SK-N-SH treated with all-trans-retinoic acid at 6 μM for 48 hours (cell line): ENCODE results near the gene ADAM22.

Experiments used
- ATAC-seq: fragments of 200-7000 bp; cut with Tn5 transposase; 3 replicates; pipeline ENCODE4 v1.9.1; 2020; ENCODE audit warnings: mild to moderate bottlenecking, moderate library complexity
- ARNTL ChIP-seq: fragments of 450-650 bp; formaldehyde crosslinking; IDR thresholded peaks from 2 replicates; pipeline ENCODE4 v1.5.0; 2020; ENCODE audit warnings: low read depth, mild to moderate bottlenecking, moderate library complexity, borderline replicate concordance
- BACH2 ChIP-seq: fragments of 250-450 bp; sonication (Bioruptor Pico); IDR thresholded peaks from 2 replicates; pipeline ENCODE4 v1.9.0; 2021; ENCODE audit warnings: mild to moderate bottlenecking, borderline replicate concordance
- CSDC2 ChIP-seq: fragments of 250-450 bp; sonication (Bioruptor Pico); IDR thresholded peaks from 2 replicates; pipeline ENCODE4 v1.5.0; 2020; ENCODE audit warnings: mild to moderate bottlenecking, moderate library complexity
- ESRRG ChIP-seq: fragments of 250-450 bp; sonication (Bioruptor Pico); IDR thresholded peaks from 2 replicates; pipeline ENCODE4 v1.6.1; 2021; ENCODE audit warnings: mild to moderate bottlenecking
- GLIS3 ChIP-seq: fragments of 250-450 bp; sonication (Bioruptor Pico); IDR thresholded peaks from 2 replicates; pipeline ENCODE4 v1.5.0; 2020; ENCODE audit warnings: mild to moderate bottlenecking, moderate library complexity
- ISL1 ChIP-seq: fragments of 250-450 bp; sonication (Bioruptor Pico); IDR thresholded peaks from 2 replicates; pipeline ENCODE4 v2.1.2; 2022; ENCODE audit warnings: mild to moderate bottlenecking, moderate library complexity
- OSR1 ChIP-seq: fragments of 250-450 bp; sonication (Bioruptor Pico); IDR thresholded peaks from 2 replicates; pipeline ENCODE4 v1.8.0; 2022; ENCODE audit warnings: moderate library complexity, mild to moderate bottlenecking, inconsistent platforms
- PPARA ChIP-seq: fragments of 250-450 bp; sonication (Bioruptor Pico); IDR thresholded peaks from 2 replicates; pipeline ENCODE4 v1.5.0; 2020; ENCODE audit warnings: mild to moderate bottlenecking, borderline replicate concordance
- RARB ChIP-seq: fragments of 250-450 bp; sonication (Bioruptor Pico); IDR thresholded peaks from 2 replicates; pipeline ENCODE4 v1.8.0; 2021; ENCODE audit warnings: mild to moderate bottlenecking, moderate library complexity
- SNAI2 ChIP-seq: fragments of 250-450 bp; sonication (Bioruptor Pico); IDR thresholded peaks from 2 replicates; pipeline ENCODE4 v1.5.0; 2020; ENCODE audit warnings: mild to moderate bottlenecking, moderate library complexity
- ZC3H10 ChIP-seq: fragments of 250-450 bp; sonication (Bioruptor Pico); IDR thresholded peaks from 2 replicates; pipeline ENCODE4 v1.5.1; 2021; ENCODE audit warnings: mild to moderate bottlenecking, moderate library complexity
- ZFP3 ChIP-seq: fragments of 250-450 bp; sonication (Bioruptor Pico); IDR thresholded peaks from 2 replicates; pipeline ENCODE4 v1.5.0; 2020; ENCODE audit warnings: mild to moderate bottlenecking, moderate library complexity
- ZFP30 ChIP-seq: fragments of 450-650 bp; formaldehyde crosslinking; IDR thresholded peaks from 2 replicates; pipeline ENCODE4 v1.5.0; 2022; ENCODE audit warnings: mild to moderate bottlenecking, moderate library complexity
- ZNF565 ChIP-seq: fragments of 450-650 bp; formaldehyde crosslinking; conservative IDR thresholded peaks from 2 replicates; pipeline ENCODE4 v1.5.0; 2020; ENCODE audit warnings: low read depth, mild to moderate bottlenecking, moderate library complexity
- ZNF70 ChIP-seq: fragments of 450-650 bp; formaldehyde crosslinking; IDR thresholded peaks from 2 replicates; pipeline ENCODE4 v1.5.0; 2020; ENCODE audit warnings: mild to moderate bottlenecking, moderate library complexity
- ZNF8 ChIP-seq: fragments of 450-650 bp; formaldehyde crosslinking; IDR thresholded peaks from 2 replicates; pipeline ENCODE4 v1.5.0; 2020; ENCODE audit warnings: mild to moderate bottlenecking, moderate library complexity
- TF ChIP-seq, protein P1 (sequence below): fragments of 250-450 bp; sonication (Bioruptor Pico); IDR thresholded peaks from 2 replicates; pipeline ENCODE4 v1.5.1; 2020; ENCODE audit warnings: low read depth, mild to moderate bottlenecking, moderate library complexity
- TF ChIP-seq, protein P2 (sequence below): fragments of 250-450 bp; sonication (Bioruptor Pico); IDR thresholded peaks from 2 replicates; pipeline ENCODE4 v1.5.1; 2021; ENCODE audit warnings: mild to moderate bottlenecking, moderate library complexity
- TF ChIP-seq, protein P3 (sequence below): fragments of 250-450 bp; sonication (Bioruptor Pico); IDR thresholded peaks from 2 replicates; pipeline ENCODE4 v1.8.0; 2021; ENCODE audit warnings: low read depth, mild to moderate bottlenecking, moderate library complexity, borderline replicate concordance
- TF ChIP-seq, protein P4 (sequence below): fragments of 250-450 bp; sonication (Bioruptor Pico); IDR thresholded peaks from 2 replicates; pipeline ENCODE4 v1.5.0; 2020; ENCODE audit warnings: mild to moderate bottlenecking, moderate library complexity
- TF ChIP-seq, protein P5 (sequence below): fragments of 250-450 bp; sonication (Bioruptor Pico); IDR thresholded peaks from 2 replicates; pipeline ENCODE4 v1.8.0; 2020; ENCODE audit warnings: mild to moderate bottlenecking, moderate library complexity, borderline replicate concordance

The ADAM22 gene

DNA sequence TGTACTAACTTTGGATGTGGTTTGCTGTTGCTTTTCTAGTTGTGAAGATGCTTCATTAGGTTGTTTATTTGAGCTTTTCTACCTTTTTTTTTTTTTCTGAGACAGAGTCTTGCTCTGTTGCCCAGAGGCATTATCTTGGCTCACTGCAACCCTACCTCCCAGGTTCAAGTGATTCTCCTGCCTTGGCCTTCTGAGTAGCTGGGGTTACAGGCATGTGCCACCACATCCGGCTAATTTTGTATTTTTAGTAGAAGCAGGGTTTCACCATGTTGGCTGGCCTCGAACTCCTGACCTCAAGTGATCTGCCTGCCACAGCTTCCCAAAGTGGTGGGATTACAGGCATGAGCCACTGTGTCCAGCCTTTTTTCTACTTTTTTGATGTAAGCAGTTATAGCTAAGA lies 93.7 kb downstream of the ADAM22 start (continued):
- TF ChIP-seq ZNF8 (CRISPR knock-in tag) (no peak), ZNF70 (CRISPR knock-in tag) (no peak), OSR1 (no peak), ZNF565 (no peak), ESRRG (no peak), ZFP3 (CRISPR knock-in tag) (no peak), CSDC2 (CRISPR knock-in tag) (no peak)
- TF ChIP-seq, all 23 proteins: peak for 0

DNA sequence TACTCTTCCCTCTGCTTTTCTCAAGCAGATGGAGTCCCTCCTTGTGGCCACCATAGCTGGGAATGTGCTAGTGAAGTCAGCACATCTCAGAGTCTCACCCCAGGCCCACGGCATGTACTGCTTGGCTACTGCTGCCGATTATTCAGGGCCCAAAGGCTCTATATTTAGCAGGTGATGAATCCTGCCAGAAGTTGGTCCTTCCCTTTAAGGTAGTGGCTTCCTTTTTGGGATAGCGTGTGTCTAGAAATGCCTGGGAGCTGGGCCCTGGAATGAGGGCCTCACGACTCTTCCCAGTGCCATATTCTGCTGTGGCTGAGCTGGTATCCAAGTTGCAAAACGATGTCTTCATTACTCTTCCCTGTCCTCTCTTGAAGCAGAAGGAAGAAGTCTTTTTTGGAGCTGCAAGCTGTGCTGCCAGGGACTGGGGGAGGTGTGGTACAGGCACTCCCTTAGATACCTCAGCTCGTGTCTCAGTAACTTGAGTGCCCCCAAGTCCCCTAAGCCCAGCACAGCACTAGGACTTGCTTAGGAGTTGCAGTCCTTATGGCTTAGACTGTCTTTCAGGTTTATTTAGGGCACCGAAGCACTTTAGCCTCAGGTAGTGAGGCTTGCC lies 100.1 kb downstream of the ADAM22 start:
- no peak for ATAC-seq
- TF ChIP-seq RARB (CRISPR knock-in tag) = no peak
- TF ChIP-seq GLIS3 = no peak
- TF ChIP-seq, protein P1, sequence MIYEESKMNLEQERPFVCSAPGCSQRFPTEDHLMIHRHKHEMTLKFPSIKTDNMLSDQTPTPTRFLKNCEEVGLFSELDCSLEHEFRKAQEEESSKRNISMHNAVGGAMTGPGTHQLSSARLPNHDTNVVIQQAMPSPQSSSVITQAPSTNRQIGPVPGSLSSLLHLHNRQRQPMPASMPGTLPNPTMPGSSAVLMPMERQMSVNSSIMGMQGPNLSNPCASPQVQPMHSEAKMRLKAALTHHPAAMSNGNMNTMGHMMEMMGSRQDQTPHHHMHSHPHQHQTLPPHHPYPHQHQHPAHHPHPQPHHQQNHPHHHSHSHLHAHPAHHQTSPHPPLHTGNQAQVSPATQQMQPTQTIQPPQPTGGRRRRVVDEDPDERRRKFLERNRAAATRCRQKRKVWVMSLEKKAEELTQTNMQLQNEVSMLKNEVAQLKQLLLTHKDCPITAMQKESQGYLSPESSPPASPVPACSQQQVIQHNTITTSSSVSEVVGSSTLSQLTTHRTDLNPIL = no peak
- TF ChIP-seq PPARA (CRISPR knock-in tag) = no peak
- TF ChIP-seq, protein P2, sequence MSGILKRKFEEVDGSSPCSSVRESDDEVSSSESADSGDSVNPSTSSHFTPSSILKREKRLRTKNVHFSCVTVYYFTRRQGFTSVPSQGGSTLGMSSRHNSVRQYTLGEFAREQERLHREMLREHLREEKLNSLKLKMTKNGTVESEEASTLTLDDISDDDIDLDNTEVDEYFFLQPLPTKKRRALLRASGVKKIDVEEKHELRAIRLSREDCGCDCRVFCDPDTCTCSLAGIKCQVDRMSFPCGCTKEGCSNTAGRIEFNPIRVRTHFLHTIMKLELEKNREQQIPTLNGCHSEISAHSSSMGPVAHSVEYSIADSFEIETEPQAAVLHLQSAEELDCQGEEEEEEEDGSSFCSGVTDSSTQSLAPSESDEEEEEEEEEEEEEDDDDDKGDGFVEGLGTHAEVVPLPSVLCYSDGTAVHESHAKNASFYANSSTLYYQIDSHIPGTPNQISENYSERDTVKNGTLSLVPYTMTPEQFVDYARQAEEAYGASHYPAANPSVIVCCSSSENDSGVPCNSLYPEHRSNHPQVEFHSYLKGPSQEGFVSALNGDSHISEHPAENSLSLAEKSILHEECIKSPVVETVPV (CRISPR knock-in tag) = no peak
- TF ChIP-seq, protein P3, sequence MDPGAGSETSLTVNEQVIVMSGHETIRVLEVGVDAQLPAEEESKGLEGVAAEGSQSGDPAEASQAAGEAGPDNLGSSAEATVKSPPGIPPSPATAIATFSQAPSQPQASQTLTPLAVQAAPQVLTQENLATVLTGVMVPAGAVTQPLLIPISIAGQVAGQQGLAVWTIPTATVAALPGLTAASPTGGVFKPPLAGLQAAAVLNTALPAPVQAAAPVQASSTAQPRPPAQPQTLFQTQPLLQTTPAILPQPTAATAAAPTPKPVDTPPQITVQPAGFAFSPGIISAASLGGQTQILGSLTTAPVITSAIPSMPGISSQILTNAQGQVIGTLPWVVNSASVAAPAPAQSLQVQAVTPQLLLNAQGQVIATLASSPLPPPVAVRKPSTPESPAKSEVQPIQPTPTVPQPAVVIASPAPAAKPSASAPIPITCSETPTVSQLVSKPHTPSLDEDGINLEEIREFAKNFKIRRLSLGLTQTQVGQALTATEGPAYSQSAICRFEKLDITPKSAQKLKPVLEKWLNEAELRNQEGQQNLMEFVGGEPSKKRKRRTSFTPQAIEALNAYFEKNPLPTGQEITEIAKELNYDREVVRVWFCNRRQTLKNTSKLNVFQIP (CRISPR knock-in tag) = no peak
- TF ChIP-seq, protein P4, sequence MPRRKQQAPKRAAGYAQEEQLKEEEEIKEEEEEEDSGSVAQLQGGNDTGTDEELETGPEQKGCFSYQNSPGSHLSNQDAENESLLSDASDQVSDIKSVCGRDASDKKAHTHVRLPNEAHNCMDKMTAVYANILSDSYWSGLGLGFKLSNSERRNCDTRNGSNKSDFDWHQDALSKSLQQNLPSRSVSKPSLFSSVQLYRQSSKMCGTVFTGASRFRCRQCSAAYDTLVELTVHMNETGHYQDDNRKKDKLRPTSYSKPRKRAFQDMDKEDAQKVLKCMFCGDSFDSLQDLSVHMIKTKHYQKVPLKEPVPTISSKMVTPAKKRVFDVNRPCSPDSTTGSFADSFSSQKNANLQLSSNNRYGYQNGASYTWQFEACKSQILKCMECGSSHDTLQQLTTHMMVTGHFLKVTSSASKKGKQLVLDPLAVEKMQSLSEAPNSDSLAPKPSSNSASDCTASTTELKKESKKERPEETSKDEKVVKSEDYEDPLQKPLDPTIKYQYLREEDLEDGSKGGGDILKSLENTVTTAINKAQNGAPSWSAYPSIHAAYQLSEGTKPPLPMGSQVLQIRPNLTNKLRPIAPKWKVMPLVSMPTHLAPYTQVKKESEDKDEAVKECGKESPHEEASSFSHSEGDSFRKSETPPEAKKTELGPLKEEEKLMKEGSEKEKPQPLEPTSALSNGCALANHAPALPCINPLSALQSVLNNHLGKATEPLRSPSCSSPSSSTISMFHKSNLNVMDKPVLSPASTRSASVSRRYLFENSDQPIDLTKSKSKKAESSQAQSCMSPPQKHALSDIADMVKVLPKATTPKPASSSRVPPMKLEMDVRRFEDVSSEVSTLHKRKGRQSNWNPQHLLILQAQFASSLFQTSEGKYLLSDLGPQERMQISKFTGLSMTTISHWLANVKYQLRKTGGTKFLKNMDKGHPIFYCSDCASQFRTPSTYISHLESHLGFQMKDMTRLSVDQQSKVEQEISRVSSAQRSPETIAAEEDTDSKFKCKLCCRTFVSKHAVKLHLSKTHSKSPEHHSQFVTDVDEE = no peak
- no peak for TF ChIP-seq ZNF70 (CRISPR knock-in tag)
- TF ChIP-seq, protein P5, sequence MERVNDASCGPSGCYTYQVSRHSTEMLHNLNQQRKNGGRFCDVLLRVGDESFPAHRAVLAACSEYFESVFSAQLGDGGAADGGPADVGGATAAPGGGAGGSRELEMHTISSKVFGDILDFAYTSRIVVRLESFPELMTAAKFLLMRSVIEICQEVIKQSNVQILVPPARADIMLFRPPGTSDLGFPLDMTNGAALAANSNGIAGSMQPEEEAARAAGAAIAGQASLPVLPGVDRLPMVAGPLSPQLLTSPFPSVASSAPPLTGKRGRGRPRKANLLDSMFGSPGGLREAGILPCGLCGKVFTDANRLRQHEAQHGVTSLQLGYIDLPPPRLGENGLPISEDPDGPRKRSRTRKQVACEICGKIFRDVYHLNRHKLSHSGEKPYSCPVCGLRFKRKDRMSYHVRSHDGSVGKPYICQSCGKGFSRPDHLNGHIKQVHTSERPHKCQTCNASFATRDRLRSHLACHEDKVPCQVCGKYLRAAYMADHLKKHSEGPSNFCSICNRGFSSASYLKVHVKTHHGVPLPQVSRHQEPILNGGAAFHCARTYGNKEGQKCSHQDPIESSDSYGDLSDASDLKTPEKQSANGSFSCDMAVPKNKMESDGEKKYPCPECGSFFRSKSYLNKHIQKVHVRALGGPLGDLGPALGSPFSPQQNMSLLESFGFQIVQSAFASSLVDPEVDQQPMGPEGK (CRISPR knock-in tag) = no peak
- TF ChIP-seq, all 23 proteins: peak for 0

DNA sequence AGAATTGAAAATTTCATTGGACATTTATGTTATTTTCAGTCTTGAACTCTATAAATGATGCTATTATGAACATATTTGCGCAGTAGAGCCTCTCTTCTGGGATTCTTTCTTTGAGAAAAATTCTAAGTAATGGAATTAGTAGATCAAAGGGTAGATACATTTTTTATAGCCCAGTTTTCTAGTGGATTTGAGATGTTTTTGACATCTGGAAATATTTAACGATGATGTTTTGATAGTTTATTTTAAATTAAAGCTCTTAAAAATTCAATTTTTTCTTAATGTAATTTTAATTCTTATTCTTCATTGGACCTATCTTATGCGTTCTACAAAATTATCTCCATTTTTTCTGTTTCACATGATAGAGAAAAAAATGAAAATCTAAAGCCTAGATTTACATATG lies 103.0 kb downstream of the ADAM22 start:
- no peak; the same call in 2 of the 3 replicates for ATAC-seq
- TF ChIP-seq ZNF565 (no peak), ZFP3 (CRISPR knock-in tag) (no peak), ZFP30 (no peak), GLIS3 (no peak), CSDC2 (CRISPR knock-in tag) (no peak), RARB (CRISPR knock-in tag) (no peak), ZNF70 (CRISPR knock-in tag) (no peak), ZC3H10 (no peak), OSR1 (no peak), SNAI2 (CRISPR knock-in tag) (peak; percentile 18; the same call in 1 of the 2 replicates), ISL1 (peak; percentile 91), ESRRG (0 out of 2 replicates have a peak, but pooled peaks have one; percentile 65), PPARA (CRISPR knock-in tag) (no peak), BACH2 (CRISPR knock-in tag) (no peak), ARNTL (CRISPR knock-in tag) (no peak), ZNF8 (CRISPR knock-in tag) (no peak)
- TF ChIP-seq, protein P5 (CRISPR knock-in tag) = no peak
- TF ChIP-seq, protein P2 (CRISPR knock-in tag) = peak; percentile 92; the same call in 1 of the 2 replicates
- TF ChIP-seq, protein P4 = peak; percentile 87; the same call in 1 of the 2 replicates
